ENCODE measurements around the gene ASCC1.

ASCC1 gene

DNA sequence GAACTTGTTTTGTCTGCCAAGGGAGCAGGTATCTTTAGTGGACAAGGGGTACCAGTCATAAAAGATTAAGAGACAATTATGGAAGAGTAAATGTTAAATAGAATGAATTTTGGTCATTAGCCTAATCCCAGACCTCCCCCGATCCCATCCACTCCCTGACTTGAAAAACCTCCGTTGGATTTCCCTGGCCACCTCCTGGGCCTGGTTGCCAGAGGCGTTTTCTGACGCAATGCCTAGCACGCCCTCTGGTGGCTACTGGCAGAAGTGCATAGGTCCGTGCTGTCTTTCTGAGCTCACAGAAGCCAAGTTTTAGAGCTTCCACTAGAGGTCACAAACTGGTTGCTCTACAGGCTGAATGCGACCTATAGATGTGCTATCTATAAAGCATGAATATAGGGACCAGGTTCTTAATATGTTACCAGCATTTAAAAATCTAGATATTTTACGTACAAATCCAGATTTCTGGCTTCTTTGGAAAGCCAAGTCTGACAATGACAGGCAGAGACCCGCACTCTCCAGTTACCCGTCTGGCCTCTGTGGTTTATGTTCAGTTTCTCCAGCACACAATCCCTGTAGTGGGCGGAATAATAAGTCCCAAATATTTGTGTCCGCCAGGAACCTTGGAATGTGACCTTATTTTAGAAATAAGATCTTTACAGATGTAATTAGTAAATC is 167.5 kb downstream of the ASCC1 start:
- no peaks in the 10 kb centered on the region for H3K9me3 ChIP-seq (ENCODE audit: control insufficient read depth, low read length)
- no peak overlapping the region for H3K4me3 ChIP-seq (ENCODE audit: insufficient read depth, low read depth, low read length)
- H3K4me1 ChIP-seq (ENCODE audit: control insufficient read depth, insufficient read depth, low read length), result no peaks in the 10 kb centered on the region
- no peaks in the 10 kb centered on the region for H3K27me3 ChIP-seq (ENCODE audit: control insufficient read depth, insufficient read depth, low read length, poor library complexity, severe bottlenecking)
- H3K36me3 ChIP-seq (ENCODE audit: control insufficient read depth, insufficient read depth, low read length), result no peaks in the 10 kb centered on the region
- no peak overlapping the region for H3K27ac ChIP-seq (ENCODE audit: insufficient read depth, low read depth, low read length, poor library complexity, severe bottlenecking)
- 31 to 33% methylated on average over 12 of the region's 12 CpGs for WGBS, 2 experiments

Data from ectodermal cell (in vitro differentiated cells).